Measurements from ENCODE around the gene TACR2. TPM values are rescaled to one million over a fixed set of nuclear protein-coding genes. Genes with fewer than 3 reads are reported as not detected.
A peak's percentile ranks its signal among the peaks of the same experiment; 100 is the strongest.

Gene TACR2
- total RNA-seq, 2 donors from 2014 or later = not detected

GRCh38 chr10:69409968-69410367, 6.8 kb downstream of the TACR2 start:
- ATAC-seq (no peak), DNase-seq (ENCODE audit: low spot score) (peak; percentile 28)
- Mint-ChIP-seq H3K4me3 (no peak overlapping the region), H3K27me3 (no peaks in the 10 kb centered on the region), H3K36me3 (no peaks in the 10 kb centered on the region), H3K27ac (no peak overlapping the region), H3K4me1 (ENCODE audit: low read depth in 2 of 2) (peaks cover 6 to 14% of the 10 kb centered on the region in 2 donors), H3K9me3 (no peaks in the 10 kb centered on the region)

- Mint-ChIP-seq H3K36me3 (no peaks in the 10 kb centered on the region), H3K4me1 (ENCODE audit: low read depth in 2 of 2) (peaks cover 6 to 14% of the 10 kb centered on the region in 2 donors), H3K27ac (peak overlapping the region in 1 of 2 donors; percentile 84), H3K9me3 (no peaks in the 10 kb centered on the region), H3K27me3 (no peaks in the 10 kb centered on the region), H3K4me3 (peak overlapping the region; percentile 86)
- DNase-seq (ENCODE audit: low spot score) = no peak
- no peak for ATAC-seq
Observed at GRCh38 chr10:69409176-69409495, 7.6 kb downstream of the TACR2 start.

GRCh38 chr10:69408318-69409175, 8.2 kb downstream of the TACR2 start:
- peak overlapping the region; percentile 86 for H3K4me3 Mint-ChIP-seq
- peak overlapping the region; percentile 84 to 90 for H3K27ac Mint-ChIP-seq
- no peaks in the 10 kb centered on the region for H3K27me3 Mint-ChIP-seq
- DNase-seq (ENCODE audit: low spot score) (peak; percentile 91), ATAC-seq (peak; percentile 94)
- H3K36me3 Mint-ChIP-seq = no peaks in the 10 kb centered on the region
- H3K4me1 Mint-ChIP-seq (ENCODE audit: low read depth in 2 of 2) = peaks cover 6 to 14% of the 10 kb centered on the region in 2 donors
- no peaks in the 10 kb centered on the region for H3K9me3 Mint-ChIP-seq

- Mint-ChIP-seq H3K4me1 (ENCODE audit: low read depth in 2 of 2) (peaks cover 6 to 14% of the 10 kb centered on the region in 2 donors), H3K27me3 (no peaks in the 10 kb centered on the region), H3K4me3 (peak overlapping the region; percentile 86), H3K36me3 (no peaks in the 10 kb centered on the region), H3K27ac (peak overlapping the region; percentile 84 to 90), H3K9me3 (no peaks in the 10 kb centered on the region)
- DNase-seq (ENCODE audit: low spot score) = peak; percentile 39
- ATAC-seq = no peak
Observed at GRCh38 chr10:69407621-69408301, 9.0 kb downstream of the TACR2 start.

- H3K27ac Mint-ChIP-seq = no peak overlapping the region
- no peaks in the 10 kb centered on the region for H3K27me3 Mint-ChIP-seq
Observed at GRCh38 chr10:69406816-69407580, 9.7 kb downstream of the TACR2 start.

GRCh38 chr10:69406302-69406811, 10.4 kb downstream of the TACR2 start:
- peaks cover 6 to 16% of the 10 kb centered on the region in 2 donors for H3K4me1 Mint-ChIP-seq (ENCODE audit: low read depth in 2 of 2)
- DNase-seq (ENCODE audit: low spot score) (no peak), ATAC-seq (no peak)
- no peaks in the 10 kb centered on the region for H3K27me3 Mint-ChIP-seq
- H3K4me3 Mint-ChIP-seq = no peak overlapping the region
- H3K9me3 Mint-ChIP-seq = no peaks in the 10 kb centered on the region
- no peaks in the 10 kb centered on the region for H3K36me3 Mint-ChIP-seq
- H3K27ac Mint-ChIP-seq = no peak overlapping the region

More at GRCh38 chr10:69406816-69407580, 9.7 kb downstream of the TACR2 start:
- Mint-ChIP-seq H3K4me1 (ENCODE audit: low read depth in 2 of 2) (peaks cover 6 to 14% of the 10 kb centered on the region in 2 donors), H3K4me3 (no peak overlapping the region), H3K9me3 (no peaks in the 10 kb centered on the region), H3K36me3 (no peaks in the 10 kb centered on the region)
- DNase-seq (ENCODE audit: low spot score) = no peak
- ATAC-seq = no peak

- no peak for ATAC-seq
- peak overlapping the region in 1 of 2 donors; percentile 1 for H3K27ac Mint-ChIP-seq
- no peaks in the 10 kb centered on the region for H3K27me3 Mint-ChIP-seq
- no peak for DNase-seq (ENCODE audit: low spot score)
- H3K4me1 Mint-ChIP-seq (ENCODE audit: low read depth in 2 of 2) = peaks cover 6 to 12% of the 10 kb centered on the region in 2 donors
- no peaks in the 10 kb centered on the region for H3K36me3 Mint-ChIP-seq
- no peaks in the 10 kb centered on the region for H3K9me3 Mint-ChIP-seq
- H3K4me3 Mint-ChIP-seq = no peak overlapping the region
Observed at GRCh38 chr10:69405221-69405620, 11.5 kb downstream of the TACR2 start.

GRCh38 chr10:69404786-69405185, 11.9 kb downstream of the TACR2 start:
- H3K9me3 Mint-ChIP-seq = no peaks in the 10 kb centered on the region
- DNase-seq (ENCODE audit: low spot score) = peak; percentile 37

GRCh38 chr10:69403519-69403918, 13.2 kb downstream of the TACR2 start:
- DNase-seq (ENCODE audit: low spot score) (no peak), ATAC-seq (no peak)
- Mint-ChIP-seq H3K27ac (no peak overlapping the region), H3K4me3 (no peak overlapping the region), H3K4me1 (ENCODE audit: low read depth in 2 of 2) (peaks cover 6 to 14% of the 10 kb centered on the region in 2 donors), H3K27me3 (no peaks in the 10 kb centered on the region), H3K9me3 (no peaks in the 10 kb centered on the region), H3K36me3 (no peaks in the 10 kb centered on the region)

More at GRCh38 chr10:69404786-69405185, 11.9 kb downstream of the TACR2 start:
- H3K4me3 Mint-ChIP-seq = no peak overlapping the region
- H3K36me3 Mint-ChIP-seq = no peaks in the 10 kb centered on the region
- H3K4me1 Mint-ChIP-seq (ENCODE audit: low read depth in 2 of 2) = peaks cover 6 to 12% of the 10 kb centered on the region in 2 donors
- no peak for ATAC-seq
- H3K27me3 Mint-ChIP-seq = no peaks in the 10 kb centered on the region
- peak overlapping the region in 1 of 2 donors; percentile 1 for H3K27ac Mint-ChIP-seq

- Mint-ChIP-seq H3K4me1 (ENCODE audit: low read depth in 2 of 2) (peaks cover 6 to 11% of the 10 kb centered on the region in 2 donors), H3K9me3 (no peaks in the 10 kb centered on the region), H3K36me3 (no peaks in the 10 kb centered on the region), H3K27me3 (no peaks in the 10 kb centered on the region), H3K27ac (no peak overlapping the region), H3K4me3 (no peak overlapping the region)
- no peak for DNase-seq (ENCODE audit: low spot score)
- ATAC-seq = no peak
Observed at GRCh38 chr10:69403066-69403465, 13.7 kb downstream of the TACR2 start.

- no peak for DNase-seq (ENCODE audit: low spot score)
- Mint-ChIP-seq H3K4me3 (no peak overlapping the region), H3K27ac (no peak overlapping the region), H3K36me3 (no peaks in the 10 kb centered on the region), H3K27me3 (no peaks in the 10 kb centered on the region), H3K4me1 (ENCODE audit: low read depth in 2 of 2) (peaks cover 0 to 6% of the 10 kb centered on the region in 2 donors), H3K9me3 (no peaks in the 10 kb centered on the region)
- no peak for ATAC-seq
Observed at GRCh38 chr10:69402386-69402785, 14.3 kb downstream of the TACR2 start.

GRCh38 chr10:69401416-69401815, 15.3 kb downstream of the TACR2 start:
- Mint-ChIP-seq H3K36me3 (no peaks in the 10 kb centered on the region), H3K4me3 (no peak overlapping the region), H3K27ac (no peak overlapping the region), H3K9me3 (no peaks in the 10 kb centered on the region), H3K27me3 (no peaks in the 10 kb centered on the region), H3K4me1 (ENCODE audit: low read depth in 2 of 2) (peaks cover 0 to 6% of the 10 kb centered on the region in 2 donors)
- DNase-seq (ENCODE audit: low spot score) = no peak
- ATAC-seq = no peak

GRCh38 chr10:69400936-69401335, 15.8 kb downstream of the TACR2 start:
- no peak for DNase-seq (ENCODE audit: low spot score)
- Mint-ChIP-seq H3K9me3 (no peaks in the 10 kb centered on the region), H3K27ac (no peak overlapping the region), H3K4me3 (no peak overlapping the region), H3K36me3 (no peaks in the 10 kb centered on the region), H3K4me1 (ENCODE audit: low read depth in 2 of 2) (peaks cover 0 to 6% of the 10 kb centered on the region in 2 donors), H3K27me3 (no peaks in the 10 kb centered on the region)
- no peak for ATAC-seq

Data from natural killer cell treated with Interleukin-12 subunit alpha and Interleukin-12 subunit beta and Interleukin-15 and Interleukin-18, amount 100 ng/mL, for 72 hours (primary cell).